PC-3 (cell line): Measurements from ENCODE around the gene HOXA2. TPM values are rescaled to one million over a fixed set of nuclear protein-coding genes. Genes with fewer than 3 reads are reported as not detected.

Experiments
- ATAC-seq: fragments of 200-7000 bp; cut with Tn5 transposase; 2 replicates; pipeline ENCODE4 v1.9.1; 2020; ENCODE audit warnings: mild to moderate bottlenecking, moderate library complexity
- BruUV-seq: library from RNA; stranded (reverse); fragments of 400-500 nt; replicated peaks from 2 replicates; lab custom pipeline; 2021; lab: Mats Ljungman, UMichigan
- CTCF ChIA-PET: fragments of 300-600 bp; sonication (Branson Sonifier 250); formaldehyde crosslinking; loops from one replicate; lab custom pipeline; 2022; ENCODE audit warnings: antibody characterized with exemption; lab: Charles Lee
- POLR2A ChIA-PET: fragments of 300-600 bp; sonication (Branson Sonifier 250); formaldehyde crosslinking; loops from one replicate; lab custom pipeline; 2022; ENCODE audit warnings: antibody characterized with exemption; ENCODE audit not compliant: unreplicated experiment; lab: Charles Lee
- DNase-seq: peaks from one replicate; pipeline ENCODE4 v3.0.0-alpha.2; 2015
- H2AFZ ChIP-seq: fragments of 300-600 bp; sonication (generic); 2 replicates; pipeline ENCODE4 v1.6.0; 2016; ENCODE audit warnings: antibody characterized with exemption, low read length
- H3F3A ChIP-seq: fragments of 300-600 bp; sonication (generic); one replicate; pipeline ENCODE4 v1.6.0; 2017; ENCODE audit warnings: antibody characterized with exemption, low read length, control low read depth, mild to moderate bottlenecking; ENCODE audit not compliant: unreplicated experiment
- H3K27ac ChIP-seq: fragments of 300-600 bp; sonication (generic); 2 replicates; pipeline ENCODE4 v1.5.1; 2016; ENCODE audit warnings: mild to moderate bottlenecking, low read length
- H3K27me3 ChIP-seq: fragments of 300-600 bp; sonication (generic); 2 replicates; pipeline ENCODE4 v1.6.1; 2016; ENCODE audit warnings: low read length, mixed read lengths
- H3K36me3 ChIP-seq: fragments of 300-600 bp; sonication (generic); 2 replicates; pipeline ENCODE4 v1.6.1; 2016; ENCODE audit warnings: low read depth, mixed run types, low read length, mixed read lengths
- H3K4me1 ChIP-seq: fragments of 300-600 bp; sonication (generic); 2 replicates; pipeline ENCODE4 v1.5.1; 2016; ENCODE audit warnings: low read length; ENCODE audit not compliant: insufficient read depth
- H3K4me2 ChIP-seq: fragments of 300-600 bp; sonication (generic); 2 replicates; pipeline ENCODE4 v1.6.0; 2016; ENCODE audit warnings: low read length
- H3K4me3 ChIP-seq: fragments of 300-600 bp; sonication (generic); 2 replicates; pipeline ENCODE4 v1.5.1; 2016; ENCODE audit warnings: mild to moderate bottlenecking, low read length, mixed read lengths
- H3K79me2 ChIP-seq: fragments of 300-600 bp; sonication (generic); 2 replicates; pipeline ENCODE4 v1.6.1; 2017; ENCODE audit warnings: low read length, mixed read lengths
- H3K9ac ChIP-seq: fragments of 300-600 bp; sonication (generic); 2 replicates; pipeline ENCODE4 v1.6.0; 2016; ENCODE audit warnings: mild to moderate bottlenecking, low read length
- H3K9me2 ChIP-seq: fragments of 300-600 bp; sonication (generic); replicated peaks from 2 replicates; pipeline ENCODE4 v1.6.1; 2016; ENCODE audit warnings: mixed run types, low read length, mixed read lengths
- H3K9me3 ChIP-seq: fragments of 300-600 bp; sonication (generic); 2 replicates; pipeline ENCODE4 v1.6.1; 2016; ENCODE audit warnings: low read length, mixed read lengths
- H4K20me1 ChIP-seq: fragments of 300-600 bp; sonication (generic); 2 replicates; pipeline ENCODE4 v1.6.1; 2016; ENCODE audit warnings: low read length, mixed read lengths
- EZH2 ChIP-seq: fragments of 300-600 bp; sonication (generic); IDR thresholded peaks from one replicate; pipeline ENCODE4 v1.6.1; 2017; ENCODE audit warnings: antibody characterized with exemption, mild to moderate bottlenecking, low read length; ENCODE audit not compliant: unreplicated experiment
- EZH2phosphoT487 ChIP-seq: fragments of 300-600 bp; sonication (generic); IDR thresholded peaks from 2 replicates; pipeline ENCODE4 v1.6.1; 2018; ENCODE audit warnings: mild to moderate bottlenecking, antibody characterized with exemption, low read length, borderline replicate concordance
- intact Hi-C: fragments of 100-400 bp; cut with micrococcal nuclease; formaldehyde crosslinking; loops from 2 replicates; pipeline ENCODE4 v1.9.0; 2023
- total RNA-seq: library from RNA; depleted of rRNA; stranded (reverse); fragments of >200 nt; gene quantifications from 2 replicates; pipeline ENCODE4 v1.2.3, GENCODE V29; 2014
- TF ChIP-seq, protein P1 (sequence below): fragments of 300-600 bp; sonication (generic); conservative IDR thresholded peaks from 2 replicates; pipeline ENCODE4 v1.5.1; 2017; ENCODE audit warnings: antibody characterized with exemption, low read depth, mild to moderate bottlenecking, low read length

HOXA2 gene
- total RNA-seq, 1 experiment from 2014 or later, result 0.07 TPM

DNA sequence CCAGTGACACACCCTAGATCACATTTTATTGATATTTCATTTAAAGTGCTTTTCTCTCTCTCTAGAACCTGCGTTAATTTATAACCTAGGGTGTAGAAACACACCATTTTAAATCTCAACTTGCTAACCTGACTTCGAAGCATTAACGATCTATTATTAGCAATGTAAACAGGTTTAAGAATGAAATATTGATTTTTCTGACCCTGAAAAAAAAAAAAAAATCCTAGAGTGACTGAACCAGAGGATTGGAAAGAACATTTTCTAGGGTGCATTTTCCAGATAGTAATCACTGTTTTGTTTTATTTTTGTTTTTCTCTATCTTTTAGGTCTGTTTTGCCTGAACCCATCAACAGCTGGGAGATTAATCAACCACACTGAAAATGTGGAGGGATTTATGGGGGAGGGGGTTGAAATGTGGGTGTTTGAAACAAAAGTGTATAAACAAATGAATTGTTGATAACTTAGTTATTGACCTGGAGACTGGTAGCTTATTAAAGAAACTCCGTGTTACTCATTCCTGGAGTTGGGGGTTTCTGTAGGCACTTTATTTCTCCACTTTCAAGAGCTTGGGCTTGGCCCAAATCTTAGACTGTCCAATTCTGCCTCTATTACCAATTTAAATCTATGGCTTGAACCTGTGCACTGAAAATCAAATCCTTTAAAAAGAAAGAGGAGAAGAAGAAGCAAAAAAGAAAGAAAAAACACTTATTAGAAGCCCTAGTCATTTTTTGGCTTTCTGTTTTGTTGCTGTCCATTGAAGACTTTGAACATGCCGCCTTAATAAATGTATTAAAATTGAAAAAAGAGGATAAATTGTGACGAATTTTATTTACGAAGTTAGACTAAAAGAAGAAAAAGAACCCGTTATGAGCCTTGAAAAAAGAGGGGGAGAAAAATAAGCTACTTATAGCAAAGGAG, 2.8 kb downstream of the HOXA2 start:
- H3K4me3 ChIP-seq, result peak overlapping the region; percentile 84
- peak overlapping the region; percentile 94 for H3K4me2 ChIP-seq
- H3K79me2 ChIP-seq, result peaks cover 49% of the 10 kb centered on the region

GRCh38 chr7:27098578-27099451, 3.7 kb downstream of the HOXA2 start:
- TSS peak; percentile 1 for BruUV-seq
- H3K4me2 ChIP-seq, result peak overlapping the region; percentile 94
- DNase-seq, result peak; percentile 59

More for the DNA sequence above, 2.8 kb downstream of the HOXA2 start:
- intact Hi-C loops, result loop anchor here (1.0 to 2.0 kb wide), 4 partner anchors 35 to 245 kb away; partner anchors contain the start of gene HOXA3
- no peaks in the 10 kb centered on the region for H4K20me1 ChIP-seq
- peak overlapping the region; percentile 58 for H2AFZ ChIP-seq
- CTCF ChIA-PET, result interaction anchor here (0.7 to 1.1 kb wide), 3 partner anchors 11 to 256 kb away, joined by 3 to 5 read pairs (median 5); partner anchors contain the start of gene HOXA4
- no peak for DNase-seq
- H3F3A ChIP-seq, result no peaks in the 10 kb centered on the region
- POLR2A ChIA-PET, result interaction anchor here (0.5 to 0.6 kb wide), 2 partner anchors 12 to 234 kb away, joined by 3 to 4 read pairs; no protein-coding TSS in a partner anchor
- no peaks in the 10 kb centered on the region for H3K9me2 ChIP-seq
- TF ChIP-seq EZH2, result no peak
- no peak for TF ChIP-seq EZH2phosphoT487
- TF ChIP-seq, protein P1, sequence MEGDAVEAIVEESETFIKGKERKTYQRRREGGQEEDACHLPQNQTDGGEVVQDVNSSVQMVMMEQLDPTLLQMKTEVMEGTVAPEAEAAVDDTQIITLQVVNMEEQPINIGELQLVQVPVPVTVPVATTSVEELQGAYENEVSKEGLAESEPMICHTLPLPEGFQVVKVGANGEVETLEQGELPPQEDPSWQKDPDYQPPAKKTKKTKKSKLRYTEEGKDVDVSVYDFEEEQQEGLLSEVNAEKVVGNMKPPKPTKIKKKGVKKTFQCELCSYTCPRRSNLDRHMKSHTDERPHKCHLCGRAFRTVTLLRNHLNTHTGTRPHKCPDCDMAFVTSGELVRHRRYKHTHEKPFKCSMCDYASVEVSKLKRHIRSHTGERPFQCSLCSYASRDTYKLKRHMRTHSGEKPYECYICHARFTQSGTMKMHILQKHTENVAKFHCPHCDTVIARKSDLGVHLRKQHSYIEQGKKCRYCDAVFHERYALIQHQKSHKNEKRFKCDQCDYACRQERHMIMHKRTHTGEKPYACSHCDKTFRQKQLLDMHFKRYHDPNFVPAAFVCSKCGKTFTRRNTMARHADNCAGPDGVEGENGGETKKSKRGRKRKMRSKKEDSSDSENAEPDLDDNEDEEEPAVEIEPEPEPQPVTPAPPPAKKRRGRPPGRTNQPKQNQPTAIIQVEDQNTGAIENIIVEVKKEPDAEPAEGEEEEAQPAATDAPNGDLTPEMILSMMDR, result no peak
- ATAC-seq, result no peak
- no TSS peak for BruUV-seq
- no peaks in the 10 kb centered on the region for H3K27me3 ChIP-seq
- peaks cover 14% of the 10 kb centered on the region; the same call in 1 of the 2 replicates for H3K36me3 ChIP-seq
- H3K27ac ChIP-seq, result peak overlapping the region; percentile 88
- peak overlapping the region; percentile 79 for H3K9ac ChIP-seq
- H3K4me1 ChIP-seq, result peaks cover 19% of the 10 kb centered on the region
- no peaks in the 10 kb centered on the region for H3K9me3 ChIP-seq

More at GRCh38 chr7:27098578-27099451, 3.7 kb downstream of the HOXA2 start:
- Histone ChIP-seq H3K36me3 (peaks cover 14% of the 10 kb centered on the region; the same call in 1 of the 2 replicates), H3F3A (no peaks in the 10 kb centered on the region), H3K9me3 (no peaks in the 10 kb centered on the region), H3K9ac (peak overlapping the region; percentile 79), H3K27ac (peak overlapping the region; percentile 88), H3K9me2 (no peaks in the 10 kb centered on the region), H3K79me2 (peaks cover 52% of the 10 kb centered on the region), H2AFZ (peak overlapping the region; percentile 58), H4K20me1 (no peaks in the 10 kb centered on the region), H3K4me3 (peak overlapping the region; percentile 84), H3K27me3 (no peaks in the 10 kb centered on the region), H3K4me1 (peaks cover 23% of the 10 kb centered on the region)
- ChIA-PET CTCF (interaction anchor here (0.6 to 1.1 kb wide), 5 partner anchors 12 to 255 kb away, joined by 3 to 5 read pairs (median 4); partner anchors contain the start of gene HOXA4), POLR2A (interaction anchor here (0.5 to 1.3 kb wide), 8 partner anchors 12 to 306 kb away, joined by 3 to 9 read pairs (median 4); no protein-coding TSS in a partner anchor)
- no peak for TF ChIP-seq EZH2phosphoT487
- TF ChIP-seq, protein P1, result no peak
- no peak for TF ChIP-seq EZH2
- peak; percentile 30 for ATAC-seq
- intact Hi-C loops, result loop anchor here (1.0 to 2.0 kb wide), 8 partner anchors 11 to 244 kb away; partner anchors contain the start of genes HOXA3 and SKAP2
